DOHH2 (cell line): Measurements from ENCODE around the gene HOXB1.

Experiments used
- CTCF ChIP-seq: fragments of 200-600 bp; sonication (generic); IDR thresholded peaks from one replicate; pipeline ENCODE4 v1.5.1; 2014; ENCODE audit warnings: antibody characterized with exemption, mild to moderate bottlenecking, low read depth, low read length; ENCODE audit not compliant: poor library complexity, severe bottlenecking
- EZH2phosphoT487 ChIP-seq: fragments of 200-600 bp; sonication (generic); IDR thresholded peaks from 2 replicates; pipeline ENCODE4 v1.6.1; 2017; ENCODE audit warnings: borderline replicate concordance, mild to moderate bottlenecking, antibody characterized with exemption, low read length, moderate library complexity, mixed read lengths

DNA sequence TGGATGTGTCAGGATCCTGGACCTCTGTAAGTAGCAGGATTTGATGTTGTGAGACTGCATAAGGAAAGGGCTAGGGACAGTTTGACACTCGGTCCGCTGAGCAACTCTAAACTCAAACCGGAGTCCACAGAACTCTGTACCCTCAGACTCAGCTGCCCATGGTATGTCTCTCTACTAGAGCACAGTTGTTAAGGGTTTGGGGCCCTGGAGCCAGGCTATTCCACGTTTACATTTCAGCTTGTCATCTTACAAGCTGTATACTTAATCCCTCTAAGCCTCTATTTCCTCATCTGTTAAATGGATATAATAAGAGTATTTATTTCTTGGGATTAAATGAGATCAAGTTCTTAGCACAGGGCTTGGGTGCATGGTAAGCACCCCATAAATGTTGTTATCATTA lies 27.9 kb downstream of the HOXB1 start:
- no peak for TF ChIP-seq CTCF
- no peak for TF ChIP-seq EZH2phosphoT487
